Naive thymus-derived CD4-positive, alpha-beta T cell (primary cell): ENCODE data around the gene SPECC1. TPM values are rescaled to one million over a fixed set of nuclear protein-coding genes. Genes with fewer than 3 reads are reported as not detected.
A peak's percentile ranks its signal among the peaks of the same experiment; 100 is the strongest.

Experiments
- ATAC-seq: fragments of 150-1000 bp; cut with Tn5 transposase; 2 replicates; pipeline ENCODE4 v1.10.0; 2021; ENCODE audit warnings: mild to moderate bottlenecking, moderate library complexity
- CTCF ChIA-PET: fragments of 350-600 bp; sonication (Branson Sonifier 250); formaldehyde crosslinking; loops from one replicate; lab custom pipeline; 2021; ENCODE audit warnings: antibody characterized with exemption; lab: Charles Lee
- POLR2A ChIA-PET: fragments of 350-600 bp; sonication (Branson Sonifier 250); formaldehyde crosslinking; loops from one replicate; lab custom pipeline; 2021; ENCODE audit warnings: antibody characterized with exemption, inconsistent platforms; lab: Charles Lee
- DNase-seq, 9 donors: peaks; one replicate each; pipeline versions ENCODE4 v3.0.0 to v3.0.0-alpha.2; 2020 to 2022; ENCODE audit warnings: mixed read lengths in 1 of 9
- H3K27ac ChIP-seq: one replicate; pipeline ENCODE4 v1.7.0; 2013; ENCODE audit warnings: mild to moderate bottlenecking, low read depth, low read length, moderate library complexity
- H3K27me3 ChIP-seq, 2 donors: one replicate each; pipeline ENCODE4 v1.7.0; 2013; ENCODE audit warnings: low read length in 2 of 2, mild to moderate bottlenecking in 2 of 2, moderate library complexity in 2 of 2; ENCODE audit not compliant: control insufficient read depth in 2 of 2, insufficient read depth in 2 of 2
- H3K36me3 ChIP-seq, 3 experiments: 1 replicate in 2 of 3; 2 replicates in 1 of 3; pipeline ENCODE4 v1.7.0; 2013; ENCODE audit warnings: low read length in 3 of 3, mild to moderate bottlenecking in 3 of 3, moderate library complexity in 1 of 3; ENCODE audit not compliant: insufficient read depth in 3 of 3, control insufficient read depth in 2 of 3
- H3K4me1 ChIP-seq, 2 donors: one replicate each; pipeline ENCODE4 v1.7.0; 2013; ENCODE audit warnings: low read length in 2 of 2, mild to moderate bottlenecking in 2 of 2, moderate library complexity in 1 of 2; ENCODE audit not compliant: control insufficient read depth in 2 of 2, insufficient read depth in 2 of 2
- H3K4me3 ChIP-seq: 2 replicates; pipeline ENCODE4 v1.7.0; 2013; ENCODE audit warnings: mild to moderate bottlenecking, low read length
- H3K9me3 ChIP-seq, 3 experiments: 1 replicate in 2 of 3; 2 replicates in 1 of 3; pipeline ENCODE4 v1.7.0; 2013; ENCODE audit warnings: low read length in 3 of 3; ENCODE audit not compliant: control insufficient read depth in 2 of 3
- H3K27ac Mint-ChIP-seq, 9 donors: one replicate each; pipeline ENCODE4 v1.8.0; 2020 to 2022; ENCODE audit warnings: mixed read lengths in 9 of 9, mild to moderate bottlenecking in 8 of 9, moderate library complexity in 5 of 9, inconsistent platforms in 2 of 9
- H3K27me3 Mint-ChIP-seq, 5 donors: one replicate each; pipeline ENCODE4 v1.8.0; 2021 to 2022; ENCODE audit warnings: mixed read lengths in 5 of 5, mild to moderate bottlenecking in 1 of 5
- H3K36me3 Mint-ChIP-seq, 5 donors: one replicate each; pipeline ENCODE4 v1.8.0; 2020 to 2022; ENCODE audit warnings: mixed read lengths in 5 of 5, mild to moderate bottlenecking in 3 of 5, inconsistent platforms in 1 of 5
- H3K4me1 Mint-ChIP-seq, 7 donors: one replicate each; pipeline ENCODE4 v1.8.0; 2020 to 2022; ENCODE audit warnings: mixed read lengths in 7 of 7, mild to moderate bottlenecking in 3 of 7, inconsistent platforms in 1 of 7
- H3K4me3 Mint-ChIP-seq, 10 donors: one replicate each; pipeline ENCODE4 v1.8.0; 2020 to 2022; ENCODE audit warnings: mild to moderate bottlenecking in 10 of 10, mixed read lengths in 10 of 10, moderate library complexity in 6 of 10, inconsistent platforms in 2 of 10
- H3K9me3 Mint-ChIP-seq, 11 donors: one replicate each; pipeline ENCODE4 v1.8.0; 2020 to 2022; ENCODE audit warnings: mixed read lengths in 11 of 11, mild to moderate bottlenecking in 4 of 11, inconsistent platforms in 1 of 11, moderate library complexity in 1 of 11
- intact Hi-C, 2 donors: fragments of 100-400 bp; cut with micrococcal nuclease; formaldehyde crosslinking; loops; one replicate each; pipeline ENCODE4 v1.15.1; 2023
- polyA plus RNA-seq, 2 donors: library from polyadenylated mRNA; unstranded; fragments of 300-500 nt; fragmentation: Illumina TruSeq; gene quantifications; one replicate each; pipeline ENCODE4 v1.2.3, GENCODE V29; 2021
- total RNA-seq, 6 experiments: library from RNA in 5 of 6; stranded (reverse) in 5 of 6; gene quantifications; 1 replicate in 5 of 6; 2 replicates in 1 of 6; pipeline ENCODE4 v1.2.3 and lab custom pipeline; 2021 to 2026

Gene SPECC1
- total and polyA plus RNA-seq, 7 experiments from 2014 or later: 1.2 to 37.5 (median 4.7) TPM

- POLR2A ChIA-PET: interaction anchor here (0.9 kb wide), 1 partner anchor 15 kb away, joined by 3 read pairs; no protein-coding TSS in a partner anchor
- H3K27ac Mint-ChIP-seq: no peak overlapping the region
- ATAC-seq (no peak), DNase-seq (no peak)
- H3K27me3 ChIP-seq: no peaks in the 10 kb centered on the region
- intact Hi-C loops: no loop called here
- H3K9me3 ChIP-seq: no peaks in the 10 kb centered on the region
- H3K4me3 Mint-ChIP-seq: no peak overlapping the region
- no peaks in the 10 kb centered on the region for H3K9me3 Mint-ChIP-seq
- peaks cover 0 to 1% (median 0%) of the 10 kb centered on the region in 5 donors for H3K36me3 Mint-ChIP-seq
- no peaks in the 10 kb centered on the region for H3K36me3 ChIP-seq
- CTCF ChIA-PET: no interaction called here
- no peak overlapping the region for H3K4me3 ChIP-seq
- H3K27me3 Mint-ChIP-seq: no peaks in the 10 kb centered on the region
- peaks cover 16 to 46% (median 38%) of the 10 kb centered on the region in 7 donors for H3K4me1 Mint-ChIP-seq
- peaks cover 0 to 25% of the 10 kb centered on the region in 2 donors for H3K4me1 ChIP-seq
- no peak overlapping the region for H3K27ac ChIP-seq
Measured at GRCh38 chr17:20242271-20242670, 233.1 kb downstream of the SPECC1 start.

GRCh38 chr17:20243524-20243923 is 234.4 kb downstream of the SPECC1 start:
- Histone ChIP-seq H3K27ac (no peak overlapping the region), H3K4me1 (peaks cover 0 to 32% of the 10 kb centered on the region in 2 donors), H3K9me3 (no peaks in the 10 kb centered on the region), H3K36me3 (no peaks in the 10 kb centered on the region), H3K4me3 (no peak overlapping the region), H3K27me3 (no peaks in the 10 kb centered on the region)
- Mint-ChIP-seq H3K4me1 (peaks cover 16 to 59% (median 50%) of the 10 kb centered on the region in 7 donors), H3K4me3 (no peak overlapping the region), H3K9me3 (peaks cover 0 to 2% (median 0%) of the 10 kb centered on the region in 11 donors), H3K27me3 (no peaks in the 10 kb centered on the region), H3K36me3 (peaks cover 0 to 5% (median 0%) of the 10 kb centered on the region in 5 donors), H3K27ac (no peak overlapping the region)
- intact Hi-C loops: no loop called here
- ATAC-seq: no peak
- ChIA-PET CTCF (interaction anchor here (5.6 kb wide), 1 partner anchor 17 kb away, joined by 39 read pairs; no protein-coding TSS in a partner anchor), POLR2A (no interaction called here)
- DNase-seq: no peak

GRCh38 chr17:20244671-20245070 is 235.5 kb downstream of the SPECC1 start:
- H3K36me3 ChIP-seq: no peaks in the 10 kb centered on the region
- intact Hi-C loops: no loop called here
- Mint-ChIP-seq H3K36me3 (peaks cover 0 to 7% (median 0%) of the 10 kb centered on the region in 5 donors), H3K27me3 (no peaks in the 10 kb centered on the region), H3K27ac (peak overlapping the region in 2 of 9 donors; percentile 17 to 38), H3K4me1 (peaks cover 19 to 64% (median 59%) of the 10 kb centered on the region in 7 donors), H3K4me3 (peak overlapping the region in 1 of 10 donors; percentile 30), H3K9me3 (peaks cover 0 to 3% (median 0%) of the 10 kb centered on the region in 11 donors)
- peaks cover 0 to 37% of the 10 kb centered on the region in 2 donors for H3K4me1 ChIP-seq
- no peaks in the 10 kb centered on the region for H3K9me3 ChIP-seq
- ChIA-PET POLR2A (interaction anchor here (0.5 to 5.9 kb wide), 6 partner anchors 9 to 154 kb away, joined by 3 to 45 read pairs (median 4); no protein-coding TSS in a partner anchor), CTCF (interaction anchor here (0.8 to 5.6 kb wide), 6 partner anchors 8 to 73 kb away, joined by 3 to 39 read pairs (median 6); no protein-coding TSS in a partner anchor)
- ATAC-seq (no peak), DNase-seq (no peak)
- no peaks in the 10 kb centered on the region for H3K27me3 ChIP-seq
- no peak overlapping the region for H3K4me3 ChIP-seq
- no peak overlapping the region for H3K27ac ChIP-seq

GRCh38 chr17:20246692-20247091 is 237.5 kb downstream of the SPECC1 start:
- Mint-ChIP-seq H3K36me3 (peaks cover 0 to 9% (median 0%) of the 10 kb centered on the region in 5 donors), H3K9me3 (peaks cover 0 to 7% (median 0%) of the 10 kb centered on the region in 11 donors), H3K27ac (peak overlapping the region in 8 of 9 donors; percentile 13 to 91 (median 82)), H3K4me3 (peak overlapping the region; percentile 36 to 76 (median 68)), H3K27me3 (no peaks in the 10 kb centered on the region), H3K4me1 (peaks cover 23 to 62% (median 56%) of the 10 kb centered on the region in 7 donors)
- Histone ChIP-seq H3K27ac (peak overlapping the region; percentile 33), H3K9me3 (no peaks in the 10 kb centered on the region), H3K4me1 (peaks cover 0 to 41% of the 10 kb centered on the region in 2 donors), H3K27me3 (no peaks in the 10 kb centered on the region), H3K4me3 (peak overlapping the region; percentile 12), H3K36me3 (no peaks in the 10 kb centered on the region)
- intact Hi-C loops: loop anchor here in 1 of 2 donors (1.0 to 2.0 kb wide), 3 partner anchors 12 to 25 kb away; no protein-coding TSS in a partner anchor
- DNase-seq (peak in 3 of 9 donors; percentile 22 to 37 (median 35)), ATAC-seq (peak; percentile 34)
- POLR2A ChIA-PET: interaction anchor here (0.6 to 5.9 kb wide), 8 partner anchors 10 to 29 kb away, joined by 3 to 45 read pairs (median 4); no protein-coding TSS in a partner anchor
- CTCF ChIA-PET: interaction anchor here (1.0 to 5.6 kb wide), 5 partner anchors 10 to 71 kb away, joined by 3 to 39 read pairs (median 4); no protein-coding TSS in a partner anchor

GRCh38 chr17:20253323-20253722 is 244.2 kb downstream of the SPECC1 start:
- Histone ChIP-seq H3K27me3 (no peaks in the 10 kb centered on the region), H3K4me1 (peaks cover 0 to 41% of the 10 kb centered on the region in 2 donors), H3K4me3 (no peak overlapping the region), H3K9me3 (peaks cover 0 to 6% (median 0%) of the 10 kb centered on the region in 3 experiments), H3K27ac (peak overlapping the region; percentile 36), H3K36me3 (no peaks in the 10 kb centered on the region)
- Mint-ChIP-seq H3K4me3 (peak overlapping the region in 2 of 10 donors; percentile 20 to 56), H3K4me1 (peaks cover 19 to 74% (median 68%) of the 10 kb centered on the region in 7 donors), H3K27ac (peak overlapping the region in 8 of 9 donors; percentile 59 to 96 (median 84)), H3K27me3 (no peaks in the 10 kb centered on the region), H3K36me3 (peaks cover 4 to 26% (median 5%) of the 10 kb centered on the region in 5 donors), H3K9me3 (peaks cover 1 to 17% (median 8%) of the 10 kb centered on the region in 11 donors)
- no peak for DNase-seq
- ChIA-PET CTCF (interaction anchor here (0.8 to 0.9 kb wide), 2 partner anchors 17 to 27 kb away, joined by 3 to 4 read pairs; no protein-coding TSS in a partner anchor), POLR2A (interaction anchor here (0.7 to 1.2 kb wide), 3 partner anchors 10 to 19 kb away, joined by 3 to 5 read pairs (median 4); no protein-coding TSS in a partner anchor)
- intact Hi-C loops: no loop called here
- ATAC-seq: no peak

- ATAC-seq (no peak), DNase-seq (no peak)
- Mint-ChIP-seq H3K9me3 (peaks cover 6 to 23% (median 11%) of the 10 kb centered on the region in 11 donors), H3K4me1 (peaks cover 20 to 71% (median 67%) of the 10 kb centered on the region in 7 donors), H3K27ac (peak overlapping the region; percentile 72 to 97 (median 84)), H3K4me3 (peak overlapping the region in 7 of 10 donors; percentile 5 to 70 (median 49)), H3K27me3 (no peaks in the 10 kb centered on the region), H3K36me3 (peaks cover 5 to 30% (median 10%) of the 10 kb centered on the region in 5 donors)
- Histone ChIP-seq H3K36me3 (no peaks in the 10 kb centered on the region), H3K9me3 (peaks cover 0 to 9% (median 0%) of the 10 kb centered on the region in 3 experiments), H3K4me3 (no peak overlapping the region), H3K4me1 (peaks cover 0 to 38% of the 10 kb centered on the region in 2 donors), H3K27me3 (no peaks in the 10 kb centered on the region), H3K27ac (peak overlapping the region; percentile 36)
- ChIA-PET POLR2A (interaction anchor here (1.0 to 2.3 kb wide), 2 partner anchors 18 to 22 kb away, joined by 3 to 5 read pairs; no protein-coding TSS in a partner anchor), CTCF (no interaction called here)
- intact Hi-C loops: loop anchor here in 1 of 2 donors (1.0 to 2.0 kb wide), 3 partner anchors 8 to 17 kb away; no protein-coding TSS in a partner anchor
Measured at GRCh38 chr17:20254541-20254940, 245.4 kb downstream of the SPECC1 start.
